ENCODE results near the gene PODXL2.
"Not testable (repeated sequence)": the region's sequence is repeated elsewhere in the genome, so short reads cannot be mapped to it uniquely, and the experiment has no call there.

PODXL2 gene

GRCh38 chr3:127604546-127605165 is 24.3 kb upstream of the PODXL2 start:
- no peak for DNase-seq (ENCODE audit: low read depth, low spot score)

DNA sequence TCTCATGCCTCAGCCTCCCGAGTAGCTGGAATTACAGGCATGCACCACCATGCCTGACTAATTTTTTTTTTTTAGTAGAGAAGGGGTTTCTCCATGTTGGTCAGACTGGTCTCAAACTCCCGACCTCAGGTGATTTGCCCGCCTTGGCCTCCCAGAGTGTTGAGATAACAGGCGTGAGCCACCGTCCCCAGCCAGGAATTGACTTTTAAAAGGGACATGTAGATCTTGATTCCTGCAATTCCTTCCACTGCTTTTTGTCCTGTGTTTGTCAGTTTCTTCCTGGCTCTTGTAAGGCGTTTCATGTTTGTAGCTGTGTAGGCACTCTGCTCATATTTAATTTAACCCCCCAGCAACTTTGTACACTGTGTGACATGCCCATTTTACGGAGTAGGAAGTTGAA is 23.4 kb upstream of the PODXL2 start:
- DNase-seq (ENCODE audit: low read depth, low spot score), result not testable (repeated sequence)

DNA sequence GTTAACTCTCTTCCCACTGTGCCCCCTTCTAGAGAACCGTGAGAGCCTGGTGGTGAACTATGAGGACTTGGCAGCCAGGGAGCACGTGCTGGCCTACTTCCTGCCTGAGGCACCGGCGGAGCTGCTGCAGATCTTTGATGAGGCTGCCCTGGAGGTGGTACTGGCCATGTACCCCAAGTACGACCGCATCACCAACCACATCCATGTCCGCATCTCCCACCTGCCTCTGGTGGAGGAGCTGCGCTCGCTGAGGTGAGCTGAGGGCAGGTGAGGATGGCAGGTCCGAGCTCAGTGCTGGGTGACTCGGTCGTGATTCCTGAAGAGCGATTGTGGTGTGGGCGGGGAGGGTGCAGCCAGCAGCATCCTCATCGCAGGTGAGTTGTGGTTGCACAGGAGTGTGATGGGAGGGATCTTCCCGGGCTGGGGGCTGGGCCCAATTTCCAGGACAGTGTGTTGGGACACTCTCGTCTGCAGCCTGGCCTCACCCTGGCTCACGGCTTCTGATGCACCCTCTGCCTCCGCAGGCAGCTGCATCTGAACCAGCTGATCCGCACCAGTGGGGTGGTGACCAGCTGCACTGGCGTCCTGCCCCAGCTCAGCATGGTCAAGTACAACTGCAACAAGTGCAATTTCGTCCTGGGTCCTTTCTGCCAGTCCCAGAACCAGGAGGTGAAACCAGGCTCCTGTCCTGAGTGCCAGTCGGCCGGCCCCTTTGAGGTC is 22.7 kb upstream of the PODXL2 start:
- no peak for DNase-seq (ENCODE audit: low read depth, low spot score)

- DNase-seq (ENCODE audit: low read depth, low spot score), result no peak
Observed at GRCh38 chr3:127606981-127607595, 21.9 kb upstream of the PODXL2 start.

DNA sequence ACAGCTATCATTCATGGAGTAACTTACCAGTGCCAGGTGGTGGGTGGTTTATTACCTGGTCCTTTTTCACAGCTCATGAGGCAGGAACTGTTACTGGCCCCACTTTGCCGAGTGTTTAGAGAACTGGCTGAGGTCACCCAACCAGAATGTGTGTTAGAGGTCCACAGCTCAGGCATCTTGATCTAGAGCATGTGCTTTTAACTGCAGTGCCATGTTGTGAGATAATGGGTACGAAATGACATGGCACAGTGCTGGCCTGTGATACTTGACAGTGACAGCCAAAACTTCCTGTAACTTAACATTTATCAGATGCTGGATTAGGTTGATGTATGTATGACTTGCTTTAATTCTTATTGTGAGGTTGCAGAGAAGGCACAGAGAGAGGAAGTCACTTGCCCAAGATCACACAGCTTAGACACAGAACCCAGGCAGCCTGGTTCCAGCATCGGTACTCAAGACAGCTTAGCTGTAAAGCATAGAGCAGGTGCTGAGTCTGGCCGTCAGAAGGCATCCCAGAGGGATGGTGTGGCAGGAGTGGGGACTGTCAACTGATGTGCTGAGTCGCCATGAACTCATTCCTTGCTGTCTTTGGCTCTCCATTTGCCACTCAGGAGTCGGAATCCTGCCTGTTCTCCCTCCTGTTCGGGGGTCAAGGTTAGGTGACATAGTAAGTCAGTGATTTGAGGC is 21.2 kb upstream of the PODXL2 start:
- no peak for DNase-seq (ENCODE audit: low read depth, low spot score)

DNA sequence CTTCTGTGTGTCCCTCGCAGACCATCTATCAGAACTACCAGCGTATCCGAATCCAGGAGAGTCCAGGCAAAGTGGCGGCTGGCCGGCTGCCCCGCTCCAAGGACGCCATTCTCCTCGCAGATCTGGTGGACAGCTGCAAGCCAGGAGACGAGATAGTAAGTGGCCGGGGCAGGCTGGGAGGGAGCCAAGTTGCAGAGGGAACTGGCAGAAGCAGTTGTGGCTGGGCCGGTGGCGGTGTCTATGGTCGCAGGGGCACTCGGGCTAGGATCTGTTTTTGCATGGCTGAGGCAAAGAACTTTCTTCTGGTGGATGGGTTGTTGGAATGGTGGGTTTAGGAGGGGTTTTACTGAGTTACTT is 20.6 kb upstream of the PODXL2 start:
- DNase-seq (ENCODE audit: low read depth, low spot score), result no peak

DNA sequence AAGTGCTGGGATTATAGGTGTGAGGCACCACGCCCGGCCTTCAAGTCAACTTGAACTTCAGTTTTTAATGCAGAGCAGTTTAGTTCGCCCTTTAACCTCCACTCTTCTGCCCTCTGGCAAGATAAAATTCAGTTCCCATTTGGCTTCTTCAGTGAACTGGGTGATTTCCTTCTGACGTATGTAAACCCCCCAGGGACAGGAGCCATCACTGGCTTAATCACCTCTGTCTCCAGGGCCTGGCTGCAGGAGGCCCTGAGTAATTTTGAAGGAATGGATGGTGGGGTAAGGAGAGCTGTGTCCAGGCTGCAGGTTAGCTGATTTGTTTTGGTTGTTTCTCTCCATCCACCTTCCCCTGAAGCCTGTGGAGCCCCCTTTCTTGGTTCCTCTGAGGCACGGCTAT is 18.9 kb upstream of the PODXL2 start:
- DNase-seq (ENCODE audit: low read depth, low spot score), result no peak

GRCh38 chr3:127611251-127611650 is 17.7 kb upstream of the PODXL2 start:
- DNase-seq (ENCODE audit: low read depth, low spot score), result no peak

GRCh38 chr3:127612966-127613365 is 16.0 kb upstream of the PODXL2 start:
- no peak for DNase-seq (ENCODE audit: low read depth, low spot score)

DNA sequence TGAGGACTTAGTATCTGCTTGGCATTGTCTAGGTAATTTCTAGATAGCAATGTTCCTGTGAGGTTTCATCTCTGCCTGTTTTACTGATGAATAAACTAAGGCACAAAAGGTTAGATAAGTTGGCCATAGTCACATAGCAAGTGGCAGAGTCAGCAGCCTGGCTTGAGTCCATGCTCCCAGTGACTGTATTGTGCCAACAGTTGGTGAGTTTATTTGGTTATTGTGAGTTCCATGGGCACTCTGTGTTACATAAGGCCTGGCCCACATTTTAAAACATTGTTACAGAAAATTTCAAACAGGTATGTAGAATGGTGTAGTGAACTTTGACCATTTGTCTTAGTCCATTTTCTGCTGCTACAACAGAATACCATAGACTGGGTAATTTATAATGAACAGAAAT is 15.6 kb upstream of the PODXL2 start:
- DNase-seq (ENCODE audit: low read depth, low spot score), result no peak

GRCh38 chr3:127614928-127615589 is 13.9 kb upstream of the PODXL2 start:
- DNase-seq (ENCODE audit: low read depth, low spot score), result no peak

DNA sequence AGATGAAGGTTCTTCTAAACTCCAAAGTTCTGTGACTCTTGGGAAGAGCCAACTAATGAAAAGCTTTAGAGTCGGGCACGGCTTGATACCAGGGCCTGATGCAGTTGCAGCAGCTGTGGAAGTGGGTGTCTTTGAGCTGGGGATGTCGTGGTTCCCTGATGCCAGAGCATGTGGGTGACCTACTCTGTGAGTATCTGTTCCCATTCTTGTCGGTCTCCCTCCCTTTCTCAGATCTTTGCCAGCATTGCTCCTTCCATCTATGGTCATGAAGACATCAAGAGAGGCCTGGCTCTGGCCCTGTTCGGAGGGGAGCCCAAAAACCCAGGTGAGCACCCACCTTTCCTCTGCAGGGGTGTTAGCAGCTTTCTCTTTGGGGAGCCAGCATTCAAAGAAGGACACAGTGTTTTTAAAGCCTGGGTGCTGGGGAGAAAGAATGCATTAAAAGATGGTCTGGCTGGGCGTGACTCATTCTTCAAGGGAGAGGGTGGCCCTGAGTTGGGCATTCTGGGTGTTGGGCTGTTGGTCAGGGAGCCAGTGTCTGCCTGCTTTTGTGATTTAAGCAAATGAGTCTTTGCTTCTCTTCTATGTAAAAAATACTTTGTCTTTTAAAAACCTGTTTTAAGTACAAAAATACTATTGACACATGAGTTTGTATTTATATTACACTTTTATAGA is 13.2 kb upstream of the PODXL2 start:
- no peak for DNase-seq (ENCODE audit: low read depth, low spot score)

GRCh38 chr3:127616836-127617605 is 12.0 kb upstream of the PODXL2 start:
- DNase-seq (ENCODE audit: low read depth, low spot score), result no peak

DNA sequence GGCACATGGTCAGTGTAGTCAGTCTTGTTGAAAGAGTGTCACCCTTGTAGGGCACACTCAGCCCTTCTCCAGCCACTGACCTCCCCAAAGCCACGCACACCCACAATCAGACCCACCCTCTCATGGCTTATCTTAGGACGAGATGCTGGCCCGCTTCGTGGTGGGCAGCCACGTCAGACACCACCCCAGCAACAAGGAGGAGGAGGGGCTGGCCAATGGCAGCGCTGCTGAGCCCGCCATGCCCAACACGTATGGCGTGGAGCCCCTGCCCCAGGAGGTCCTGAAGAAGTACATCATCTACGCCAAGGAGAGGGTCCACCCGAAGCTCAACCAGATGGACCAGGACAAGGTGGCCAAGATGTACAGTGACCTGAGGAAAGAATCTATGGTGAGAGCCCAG is 10.1 kb upstream of the PODXL2 start:
- no peak for DNase-seq (ENCODE audit: low read depth, low spot score)

- no peak for DNase-seq (ENCODE audit: low read depth, low spot score)
Observed at GRCh38 chr3:127620637-127621375, 8.2 kb upstream of the PODXL2 start.

DNA sequence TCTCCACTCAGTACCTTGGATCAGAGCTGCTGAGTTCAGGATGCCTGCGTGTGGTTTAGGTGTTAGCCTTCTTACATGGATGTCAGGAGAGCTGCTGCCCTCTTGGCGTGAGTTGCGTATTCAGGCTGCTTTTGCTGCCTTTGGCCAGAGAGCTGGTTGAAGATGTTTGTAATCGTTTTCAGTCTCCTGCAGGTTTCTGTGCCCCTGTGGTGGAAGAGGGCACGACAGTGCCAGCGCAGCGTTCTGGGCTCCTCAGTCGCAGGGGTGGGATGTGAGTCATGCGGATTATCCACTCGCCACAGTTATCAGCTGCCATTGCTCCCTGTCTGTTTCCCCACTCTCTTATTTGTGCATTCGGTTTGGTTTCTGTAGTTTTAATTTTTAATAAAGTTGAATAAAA is 7.0 kb upstream of the PODXL2 start:
- no peak for DNase-seq (ENCODE audit: low read depth, low spot score)

- no peak for DNase-seq (ENCODE audit: low read depth, low spot score)
Observed at GRCh38 chr3:127622772-127623576, 6.0 kb upstream of the PODXL2 start.

GRCh38 chr3:127624063-127624462 is 4.9 kb upstream of the PODXL2 start:
- no peak for DNase-seq (ENCODE audit: low read depth, low spot score)

- DNase-seq (ENCODE audit: low read depth, low spot score), result no peak
Observed at GRCh38 chr3:127625821-127626220, 3.2 kb upstream of the PODXL2 start.

All from activated CD4-positive, CD25-positive, alpha-beta regulatory T cell treated with anti-CD3 and anti-CD28 coated beads, Interleukin-2, amount 50 U/mL, for 16 hours (primary cell).